ENCODE measurements around the gene TXNRD2. TPM values are rescaled to one million over a fixed set of nuclear protein-coding genes. Genes with fewer than 3 reads are reported as not detected.

TXNRD2 gene
- total and polyA plus RNA-seq, 10 of the 15 experiments (the other 5 are each of a cell fraction or from before 2014, with no cell fraction given) = 1.6 to 26.0 (median 13.9) TPM

- Histone ChIP-seq H3K27ac (ENCODE audit: control insufficient read depth, insufficient read depth) (no peak overlapping the region), H3K27me3 (replicated peaks in 1 of 2; ENCODE audit: control insufficient read depth in 2 of 2, insufficient read depth in 2 of 2, low read length in 1 of 2) (no peaks in the 10 kb centered on the region), H3K4me3 (no peak overlapping the region), H3K36me3 (ENCODE audit: control insufficient read depth in 2 of 2, insufficient read depth in 2 of 2, low read length in 1 of 2) (no peaks in the 10 kb centered on the region; a peak in 1 of 4 replicates), H3K9me3 (replicated peaks; ENCODE audit: control insufficient read depth, insufficient read depth, low read length) (no peaks in the 10 kb centered on the region), H4K20me1 (ENCODE audit: control insufficient read depth, insufficient read depth) (no peaks in the 10 kb centered on the region), H3K79me2 (ENCODE audit: control insufficient read depth, insufficient read depth, low read length) (no peaks in the 10 kb centered on the region), H2AFZ (ENCODE audit: control insufficient read depth, low read depth, low read length) (no peak overlapping the region), H3K4me2 (ENCODE audit: control insufficient read depth, insufficient read depth) (no peak overlapping the region), H3K4me1 (ENCODE audit: control insufficient read depth, insufficient read depth, low read length) (no peaks in the 10 kb centered on the region), H3K9ac (ENCODE audit: control insufficient read depth, insufficient read depth, low read length) (no peak overlapping the region)
- intact Hi-C loops (cut with micrococcal nuclease; ENCODE audit: unreplicated experiment) = no loop called here
- in situ Hi-C loops (cut with MboI) = no loop called here
- ChIA-PET SMC1A (ENCODE audit: uncharacterized antibody, unreplicated experiment) (no interaction called here), RAD21 (ENCODE audit: unreplicated experiment) (no interaction called here), POLR2A (no interaction called here), CTCF (no interaction called here)
- WGBS (ENCODE audit: insufficient coverage, insufficient replicate concordance, low lambda C conversion rate, missing lambda C conversion rate) = 69% methylated on average over 50 of the region's 52 CpGs
- TF ChIP-seq MYB (IDR thresholded peaks at IDR 0.05; ENCODE audit: borderline replicate concordance, low read depth, low read length) (no peak), ZNF274 (IDR thresholded peaks at IDR 0.05; ENCODE audit: insufficient read depth, insufficient read length) (no peak), BCL11A (IDR thresholded peaks at IDR 0.05; ENCODE audit: low read depth, low read length) (no peak), ZNF622 (IDR thresholded peaks at IDR 0.05) (no peak), FOXK2 (IDR thresholded peaks at IDR 0.05) (no peak), REST (IDR thresholded peaks at IDR 0.05; ENCODE audit: low read depth, low read length) (no peak), TCF12 (IDR thresholded peaks at IDR 0.05; ENCODE audit: low read depth, low read length) (no peak), EP300 (IDR thresholded peaks at IDR 0.05; ENCODE audit: borderline replicate concordance in 1 of 2, control insufficient read depth in 1 of 2, low read depth in 2 of 2, low read length in 2 of 2) (no peak), CHD1 (IDR thresholded peaks at IDR 0.05; ENCODE audit: low read depth, low read length) (no peak)
- DNase-seq (ENCODE audit: low read depth, low spot score) = no peak
- no peak for FAIRE-seq
- no TSS peak for BruUV-seq (replicated peaks)
- no peak for ATAC-seq
These were observed 38.3 kb upstream of the TXNRD2 start for GRCh38 chr22:19979712-19980493.
